Adipose tissue (tissue), 3 donors: ENCODE results near the gene MYRF. TPM values are rescaled to one million over a fixed set of nuclear protein-coding genes. Genes with fewer than 3 reads are reported as not detected.

Source experiments
- H3K27ac ChIP-seq: one replicate; pipeline ENCODE4 v1.5.1; 2013; ENCODE audit warnings: low read depth, low read length
- WGBS, 3 donors: extraction: QIAGEN DNeasy Blood & Tissue Kit; methylation state at CpG; one replicate each; pipeline ENCODE4 v1.1.7; 2013; 5-methylcytosine and 5-hydroxymethylcytosine counted together
- polyA plus RNA-seq, 3 donors: library from polyadenylated mRNA; stranded (reverse); fragments of 200-250 nt; gene quantifications; one replicate each; pipeline ENCODE4 v1.2.3, GENCODE V29; 2013
- donor health status: healthy with polysubstance abuse.
- donor health status: Bipolar disorder and iron deficiency.
- donor health status: healthy.

The MYRF gene
- polyA plus RNA-seq, 3 donors, result 4.0 to 13.4 (median 7.5) TPM

DNA sequence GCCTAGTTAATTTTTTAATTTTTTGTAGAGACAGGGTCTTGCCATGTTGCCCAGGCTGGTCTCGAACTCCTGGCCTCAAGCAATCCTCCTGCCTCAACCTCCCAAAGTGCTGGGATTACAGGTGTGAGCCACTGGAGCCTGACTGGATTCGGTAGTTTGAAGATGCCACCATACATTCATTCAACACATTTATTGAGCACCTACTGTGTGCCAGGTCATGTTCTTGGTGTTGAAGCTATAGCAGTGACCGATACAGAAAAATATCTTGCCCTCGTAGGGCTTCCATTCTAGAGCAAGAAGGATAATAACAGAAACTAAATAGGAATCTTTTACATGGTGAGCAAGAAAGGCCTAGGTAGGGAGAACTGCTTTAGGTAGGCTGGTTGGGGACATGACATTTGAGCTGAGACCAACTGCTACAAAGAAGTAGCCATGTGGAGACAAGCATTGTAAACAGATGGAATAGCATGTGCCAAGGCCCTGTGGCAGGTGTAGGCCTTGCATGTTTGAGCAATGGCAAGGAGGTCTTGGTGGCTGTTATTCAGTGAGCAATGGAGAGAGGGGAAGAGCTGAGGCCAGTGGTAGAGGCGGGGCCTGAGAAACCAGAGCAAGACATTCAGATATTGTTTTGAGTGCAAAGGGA lies 1.7 kb upstream of the MYRF start:
- H3K27ac ChIP-seq, result no peak overlapping the region
- WGBS, 3 donors, result 94 to 98% (median 97%) methylated on average over 5 of the region's 5 CpGs

DNA sequence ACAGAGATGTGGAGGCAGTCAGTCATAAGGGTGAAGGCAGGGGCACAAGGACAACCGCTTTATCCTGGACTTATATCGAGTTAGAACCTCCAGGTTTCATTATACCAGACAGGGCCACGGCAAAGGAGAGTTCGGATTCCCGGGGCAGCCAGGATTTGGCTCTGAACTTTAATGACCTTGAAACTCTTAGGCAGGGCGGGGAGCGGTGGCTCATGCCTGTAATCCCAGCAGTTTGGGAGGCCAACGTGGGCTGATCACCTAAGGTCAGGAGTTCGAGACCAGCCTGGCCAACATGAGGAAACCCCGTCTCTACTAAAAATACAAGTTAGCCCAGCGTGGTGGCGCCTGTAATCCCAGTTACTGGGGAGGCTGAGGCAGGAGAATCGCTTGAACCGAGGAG lies 1.1 kb upstream of the MYRF start:
- 61 to 89% (median 86%) methylated on average over 14 of the region's 14 CpGs for WGBS, 3 donors

DNA sequence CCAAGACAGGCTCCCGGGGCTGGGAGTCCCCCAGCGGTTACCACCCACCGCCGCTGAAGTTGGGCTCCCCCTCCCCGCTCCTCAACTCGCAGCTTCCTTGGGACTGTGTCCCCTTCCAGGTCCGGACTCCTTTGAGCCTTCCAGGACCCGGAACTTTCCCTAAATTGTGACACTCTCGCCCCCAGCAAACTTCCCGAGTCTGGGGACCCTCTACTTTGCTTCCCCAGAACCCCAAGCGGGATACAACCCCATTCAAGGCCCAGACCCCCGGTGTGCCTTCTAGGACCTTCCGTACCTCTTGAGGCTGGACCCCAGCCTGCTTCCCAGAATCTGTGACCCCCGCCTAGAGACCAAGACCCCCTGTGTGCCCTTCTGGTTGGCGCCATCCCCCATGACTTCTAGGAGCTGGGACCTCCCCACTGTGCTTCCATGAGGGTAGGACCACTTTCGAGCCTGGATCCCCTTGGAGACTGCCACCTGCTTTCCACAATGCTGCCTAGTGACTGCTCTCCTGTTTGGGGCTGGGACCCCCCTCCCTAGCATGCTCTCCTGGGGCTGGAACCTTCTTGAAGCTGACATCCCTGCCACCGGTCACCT lies 587 bp downstream of the MYRF start:
- H3K27ac ChIP-seq, result no peak overlapping the region

More for the DNA sequence above, 1.1 kb upstream of the MYRF start:
- no peak overlapping the region for H3K27ac ChIP-seq

DNA sequence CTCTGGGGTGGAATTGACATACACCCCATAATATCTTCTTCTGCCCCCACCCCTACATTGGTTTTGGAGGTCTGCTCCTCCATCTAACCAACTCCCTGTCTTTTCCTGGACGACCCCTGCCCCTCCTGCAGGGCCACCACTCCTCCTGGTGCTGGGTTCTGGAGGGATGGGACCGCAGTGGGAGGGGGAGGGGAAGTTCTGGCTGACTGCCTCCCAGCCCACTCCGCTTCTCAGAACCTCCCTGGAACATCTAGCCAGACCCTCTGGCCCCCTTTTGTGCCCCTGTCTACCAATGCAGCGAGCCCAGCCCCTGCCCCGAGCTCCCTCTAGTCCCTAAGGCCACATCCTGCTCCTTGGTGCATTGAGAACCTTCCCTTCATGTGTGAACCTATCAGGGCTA lies 1.2 kb downstream of the MYRF start:
- WGBS, 3 donors, result 64 to 86% (median 83%) methylated on average over 5 of the region's 5 CpGs
- no peak overlapping the region for H3K27ac ChIP-seq

More for the DNA sequence above, 587 bp downstream of the MYRF start:
- WGBS, 3 donors, result 12 to 37% (median 33%) methylated on average over 15 to 17 of the region's 17 CpGs

DNA sequence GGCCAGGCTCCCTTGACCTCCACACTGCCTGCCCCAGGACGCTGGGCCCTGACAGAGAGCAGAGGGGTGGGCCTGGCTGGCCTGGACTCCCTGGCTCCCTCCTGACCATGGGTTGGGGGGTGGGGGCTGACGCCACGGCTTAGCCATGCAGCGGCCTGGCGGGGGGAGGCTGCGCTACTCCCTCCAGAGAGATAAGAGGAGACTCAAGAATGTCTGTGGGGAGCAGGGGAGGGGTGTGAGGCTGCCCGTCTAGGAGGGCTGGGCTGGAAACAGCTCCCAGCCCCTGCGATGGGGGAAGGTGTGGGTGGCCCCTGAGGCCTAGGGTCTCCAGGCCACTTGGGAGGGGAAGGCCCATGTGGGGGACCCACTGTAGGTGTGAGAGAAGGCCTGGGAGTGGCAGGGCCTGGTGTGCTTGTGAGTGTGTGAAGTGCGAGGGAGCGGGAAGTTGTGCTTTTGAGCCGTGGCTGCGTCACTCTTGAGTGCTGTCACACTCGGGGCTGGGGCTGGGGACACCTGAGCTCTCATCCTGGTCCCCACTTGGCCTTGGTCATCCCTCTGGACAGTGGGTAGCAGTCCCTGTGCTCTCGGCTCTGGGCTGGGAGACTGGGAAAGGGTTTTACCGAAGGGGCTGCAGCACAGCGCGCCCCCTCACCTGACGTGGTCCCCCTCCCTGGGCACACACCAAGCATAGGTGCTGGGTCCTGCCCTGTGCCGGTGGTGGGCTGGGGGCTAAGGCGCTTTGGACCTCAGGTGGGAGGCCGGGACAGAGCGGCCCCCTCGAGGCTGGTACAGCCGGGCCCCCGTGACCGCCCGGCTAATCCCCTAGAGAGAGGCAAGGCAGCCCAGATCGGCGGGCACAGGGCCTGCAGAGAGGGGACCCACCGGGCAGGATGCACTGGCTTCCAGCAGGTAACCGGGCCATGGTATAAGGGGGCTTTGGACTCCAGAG lies 2.4 kb downstream of the MYRF start:
- H3K27ac ChIP-seq, result no peak overlapping the region
- WGBS, 3 donors, result 56 to 87% (median 85%) methylated on average over 30 to 31 of the region's 31 CpGs

DNA sequence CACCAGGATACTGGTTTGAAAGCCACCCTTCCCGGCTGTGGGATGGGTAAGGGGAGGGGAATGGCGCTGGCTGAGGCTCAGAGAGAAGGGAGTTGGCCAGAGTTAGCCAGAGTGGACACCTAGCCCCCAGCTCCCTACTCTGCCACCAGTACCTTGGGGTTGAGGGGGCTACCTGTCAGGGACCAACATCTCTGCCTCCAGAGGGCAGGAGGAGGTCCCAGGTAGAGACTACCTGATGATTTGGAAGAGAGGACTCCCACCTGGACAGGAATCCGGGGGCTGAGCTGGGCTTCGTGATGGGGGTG lies 3.7 kb downstream of the MYRF start:
- H3K27ac ChIP-seq, result no peak overlapping the region
- 54 to 73% (median 64%) methylated on average over 4 of the region's 4 CpGs for WGBS, 3 donors

DNA sequence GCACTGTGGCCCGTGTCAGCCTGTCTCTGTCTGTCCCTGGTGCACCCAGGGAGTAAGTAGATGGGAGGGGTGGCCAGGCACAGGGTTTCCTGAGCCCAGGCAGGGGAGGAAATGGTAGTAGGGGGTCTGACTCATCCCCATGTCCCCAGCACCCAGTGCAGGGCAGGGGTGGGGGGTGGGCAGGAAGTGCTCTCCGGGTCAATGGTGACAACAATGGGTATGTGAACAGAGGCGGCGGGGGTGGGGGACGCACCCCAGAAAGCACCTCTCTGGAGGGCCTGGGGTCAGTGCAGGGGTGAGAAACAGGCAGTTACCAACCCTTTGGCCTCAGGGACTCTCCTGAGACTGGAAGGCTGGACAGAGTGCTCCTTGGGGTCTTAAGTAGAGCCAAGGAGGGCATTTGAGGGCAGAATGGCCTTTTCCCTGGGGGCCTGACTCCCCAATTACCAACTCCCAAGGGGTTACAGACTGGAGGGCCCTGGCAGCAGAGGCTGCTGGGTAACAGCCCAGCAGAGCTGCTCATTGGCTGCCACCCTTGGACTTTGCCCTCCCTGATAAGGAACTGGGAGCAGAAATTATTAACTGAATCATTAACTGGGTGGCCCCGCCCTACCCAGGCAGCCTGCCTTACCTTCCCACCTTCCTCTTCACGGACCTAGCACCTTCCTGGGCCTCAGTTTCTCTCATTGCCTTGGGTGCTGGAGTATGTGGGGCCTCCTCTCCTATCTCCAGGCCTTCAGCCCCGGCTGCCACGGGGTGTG lies 4.2 kb downstream of the MYRF start:
- WGBS, 3 donors, result 18 to 60% (median 58%) methylated on average over 9 of the region's 9 CpGs
- no peak overlapping the region for H3K27ac ChIP-seq

DNA sequence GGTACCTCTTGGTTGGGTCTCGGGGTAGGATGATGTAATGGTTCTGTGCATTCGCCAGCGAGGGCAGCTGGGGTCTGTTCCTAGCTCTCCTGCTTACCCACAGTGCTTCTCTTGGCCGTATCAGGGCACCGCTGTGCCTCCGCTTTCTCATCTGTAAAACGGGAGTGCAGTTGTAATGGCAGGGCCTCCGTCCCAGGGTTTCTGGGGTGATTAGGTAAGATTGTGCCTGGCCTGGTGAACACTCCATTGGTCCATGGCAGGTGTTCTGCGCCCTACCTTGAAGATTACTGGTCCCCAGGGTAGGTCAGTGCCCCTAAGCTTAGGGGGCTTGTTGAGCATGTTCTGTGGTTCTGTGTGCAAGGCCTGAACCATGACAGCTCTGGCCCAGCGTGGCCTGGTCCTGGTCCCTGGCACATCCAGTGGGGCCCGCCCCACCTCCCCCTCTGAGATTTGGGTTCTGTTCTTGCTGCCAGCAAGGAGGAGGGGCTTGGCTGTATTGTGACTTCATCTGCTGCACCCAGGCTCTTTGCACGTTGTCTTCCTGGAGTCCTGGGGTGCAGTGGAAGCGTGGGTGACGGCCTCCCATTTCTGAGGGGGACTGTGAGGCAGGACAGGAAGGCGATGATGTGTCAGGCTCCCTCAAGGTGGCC lies 4.9 kb downstream of the MYRF start:
- 27 to 82% (median 72%) methylated on average over 14 to 15 of the region's 15 CpGs for WGBS, 3 donors
- no peak overlapping the region for H3K27ac ChIP-seq

DNA sequence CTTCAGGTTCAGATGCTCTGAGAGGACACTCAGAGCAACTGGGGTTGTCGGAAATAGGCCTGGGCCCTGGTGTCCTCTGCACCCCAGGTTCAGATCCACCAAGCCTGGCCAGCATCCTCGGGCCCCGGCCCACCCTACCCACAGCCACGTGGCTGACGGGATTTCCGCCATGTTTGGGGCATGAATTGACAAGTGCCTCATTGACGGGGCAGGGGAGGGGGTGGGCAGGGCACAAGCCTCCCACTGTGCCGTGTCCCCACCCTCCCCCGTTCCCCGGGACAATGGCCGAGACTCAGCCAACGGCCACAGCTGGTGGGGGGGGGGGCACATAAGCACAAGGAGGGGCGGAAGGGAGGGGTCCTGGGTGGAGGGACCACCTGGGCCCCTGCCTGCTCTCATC lies 8.5 kb downstream of the MYRF start:
- H3K27ac ChIP-seq, result no peak overlapping the region

DNA sequence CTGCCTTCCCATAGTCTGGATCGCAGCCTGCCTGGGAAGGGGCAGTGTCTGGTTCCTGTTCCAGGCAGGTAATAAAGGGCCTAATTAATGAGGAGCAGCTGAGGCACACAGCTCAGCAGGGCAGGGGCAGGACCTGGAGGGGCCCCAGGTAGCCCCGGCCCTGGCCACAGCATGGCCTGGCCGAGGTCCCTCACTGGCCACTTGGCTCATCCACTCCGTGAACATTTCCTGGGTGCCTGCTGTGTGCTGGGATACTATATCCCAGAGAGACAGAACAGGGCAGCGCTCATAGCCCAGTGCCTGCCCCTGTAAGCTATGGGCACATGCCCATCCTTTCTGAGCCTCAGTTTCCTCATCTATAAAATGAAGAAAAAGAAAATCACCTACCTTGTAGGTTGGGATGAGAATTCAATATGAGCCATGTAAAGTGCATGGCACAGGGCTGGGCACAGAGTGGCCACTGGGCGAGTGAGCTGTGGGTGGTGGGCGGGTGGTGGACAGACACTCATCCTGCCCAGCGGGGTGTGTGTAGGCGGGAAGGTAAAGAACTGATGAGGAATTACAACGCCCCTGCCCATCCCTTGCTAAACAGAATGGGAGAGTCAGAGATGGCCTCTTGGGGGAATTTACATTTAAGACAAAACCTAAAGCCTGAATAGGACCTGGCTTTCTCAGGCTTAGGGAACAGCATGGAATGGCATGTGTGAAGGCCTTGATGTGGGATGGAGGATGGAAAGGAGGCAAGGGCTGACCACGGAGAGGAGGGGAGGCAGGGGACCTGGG lies 9.2 kb downstream of the MYRF start:
- 73 to 83% (median 78%) methylated on average over 11 of the region's 11 CpGs for WGBS, 3 donors
- no peak overlapping the region for H3K27ac ChIP-seq

More for the DNA sequence above, 8.5 kb downstream of the MYRF start:
- WGBS, 3 donors, result 68 to 80% (median 75%) methylated on average over 12 to 13 of the region's 13 CpGs

DNA sequence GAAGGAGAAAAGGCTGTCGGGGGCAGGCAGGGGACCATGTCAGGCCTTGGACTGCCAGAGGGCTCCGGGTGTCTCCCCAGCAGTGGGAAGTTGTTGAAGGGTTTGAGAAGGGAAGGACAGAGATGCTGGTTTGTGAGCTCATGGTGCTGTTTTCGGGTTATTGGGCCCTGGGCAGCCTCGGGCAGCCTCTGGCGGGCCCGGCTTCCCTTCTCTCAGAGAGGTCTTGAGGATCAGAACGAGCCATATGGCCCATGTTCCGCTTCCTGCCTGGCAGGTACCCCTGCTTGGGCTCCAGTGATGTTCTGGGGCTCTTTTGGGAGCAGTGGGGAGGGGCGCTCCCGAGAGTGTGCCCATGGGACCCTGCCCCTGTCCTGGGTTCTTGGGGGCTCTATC lies 9.8 kb downstream of the MYRF start:
- 55 to 81% (median 65%) methylated on average over 10 of the region's 10 CpGs for WGBS, 3 donors

DNA sequence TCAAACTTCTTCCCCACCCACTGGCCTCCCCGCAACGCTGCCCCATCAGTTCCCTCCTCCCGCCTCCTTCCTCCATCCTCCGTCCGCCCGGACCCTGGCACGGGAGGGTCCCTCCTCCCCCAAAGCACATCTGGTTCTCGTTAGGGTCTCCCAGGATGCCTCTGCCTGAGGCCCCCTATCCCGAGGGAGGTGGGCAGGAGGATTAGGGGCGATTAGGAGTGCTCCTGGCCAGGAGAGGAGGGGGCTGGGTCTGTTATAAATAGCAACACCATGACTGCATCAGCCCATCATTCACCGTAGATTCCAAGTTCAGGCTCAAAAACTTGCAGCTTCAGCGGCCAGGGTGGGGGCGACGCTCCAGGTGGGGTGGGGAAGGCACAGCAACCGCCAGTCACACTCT lies 10.4 kb downstream of the MYRF start:
- WGBS, 3 donors, result 23 to 63% (median 38%) methylated on average over 15 of the region's 15 CpGs
- H3K27ac ChIP-seq, result no peak overlapping the region

More for the DNA sequence above, 9.8 kb downstream of the MYRF start:
- no peak overlapping the region for H3K27ac ChIP-seq

DNA sequence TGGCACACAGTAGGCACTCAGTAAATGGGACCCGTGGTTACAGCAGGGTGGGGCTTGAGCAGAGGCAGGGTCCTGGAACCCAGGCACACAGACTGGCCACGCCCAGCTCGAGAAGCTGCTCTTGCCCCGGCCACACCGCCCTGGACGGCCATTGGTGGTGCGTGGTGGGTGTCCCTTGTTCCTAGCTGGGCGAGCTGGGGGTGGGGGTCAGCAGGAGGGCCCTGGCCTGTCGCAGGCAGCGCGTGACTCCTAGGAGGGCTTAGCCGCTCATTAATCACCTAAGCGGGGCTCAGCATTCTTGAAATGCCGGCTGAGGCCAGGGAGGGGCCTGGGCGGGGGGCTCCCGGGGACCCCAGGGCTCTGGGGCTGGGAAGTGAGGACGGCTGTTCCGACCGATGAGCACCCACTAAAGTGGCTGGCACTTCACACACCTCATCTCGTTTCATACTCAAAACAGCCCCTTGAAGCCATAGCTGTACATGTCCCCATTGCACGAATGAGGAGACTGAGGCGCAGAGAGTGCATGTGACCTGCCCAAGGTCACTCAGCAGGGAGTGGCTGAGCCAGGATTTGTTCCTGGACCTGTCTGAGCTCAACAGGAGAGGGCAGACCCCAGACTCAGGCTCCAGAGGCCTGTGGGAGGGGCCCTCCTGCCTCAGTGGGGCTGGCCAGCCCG lies 11.6 kb downstream of the MYRF start:
- WGBS, 3 donors, result 67 to 74% (median 69%) methylated on average over 23 of the region's 23 CpGs
- H3K27ac ChIP-seq, result no peak overlapping the region

DNA sequence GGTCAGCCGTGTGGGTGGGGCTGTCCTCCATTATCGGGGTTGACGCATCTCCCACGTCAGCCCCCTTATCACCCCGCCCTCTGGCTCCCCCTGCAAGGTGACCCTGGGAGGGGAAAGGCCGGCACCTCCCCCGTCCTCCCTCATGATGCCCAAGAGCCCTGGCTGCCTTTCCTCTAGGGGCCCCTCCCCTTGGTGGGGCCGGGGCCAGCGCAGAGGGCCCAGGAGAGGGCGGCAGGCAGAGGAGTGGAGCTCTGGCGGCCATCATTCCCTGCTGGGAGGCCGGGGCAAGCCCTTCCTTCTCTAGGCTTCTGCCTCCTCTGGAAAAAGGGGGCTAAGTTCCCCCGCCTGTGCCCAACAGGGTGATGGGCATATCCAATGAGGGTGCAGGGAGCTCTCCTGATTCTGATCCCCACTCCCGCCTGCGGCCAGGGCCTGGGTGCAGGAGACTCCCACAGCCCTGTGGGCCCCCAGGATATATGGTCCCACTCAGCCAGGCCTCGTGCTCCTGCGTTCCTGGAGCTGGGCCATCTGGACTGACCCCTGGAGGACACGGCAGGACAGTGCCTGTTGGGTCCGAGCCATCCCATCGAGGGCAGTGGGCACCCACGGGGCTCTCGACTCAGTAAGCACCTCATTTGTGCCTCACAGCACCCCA lies 12.3 kb downstream of the MYRF start:
- no peak overlapping the region for H3K27ac ChIP-seq
- WGBS, 3 donors, result 51 to 55% (median 52%) methylated on average over 18 to 22 of the region's 22 CpGs

DNA sequence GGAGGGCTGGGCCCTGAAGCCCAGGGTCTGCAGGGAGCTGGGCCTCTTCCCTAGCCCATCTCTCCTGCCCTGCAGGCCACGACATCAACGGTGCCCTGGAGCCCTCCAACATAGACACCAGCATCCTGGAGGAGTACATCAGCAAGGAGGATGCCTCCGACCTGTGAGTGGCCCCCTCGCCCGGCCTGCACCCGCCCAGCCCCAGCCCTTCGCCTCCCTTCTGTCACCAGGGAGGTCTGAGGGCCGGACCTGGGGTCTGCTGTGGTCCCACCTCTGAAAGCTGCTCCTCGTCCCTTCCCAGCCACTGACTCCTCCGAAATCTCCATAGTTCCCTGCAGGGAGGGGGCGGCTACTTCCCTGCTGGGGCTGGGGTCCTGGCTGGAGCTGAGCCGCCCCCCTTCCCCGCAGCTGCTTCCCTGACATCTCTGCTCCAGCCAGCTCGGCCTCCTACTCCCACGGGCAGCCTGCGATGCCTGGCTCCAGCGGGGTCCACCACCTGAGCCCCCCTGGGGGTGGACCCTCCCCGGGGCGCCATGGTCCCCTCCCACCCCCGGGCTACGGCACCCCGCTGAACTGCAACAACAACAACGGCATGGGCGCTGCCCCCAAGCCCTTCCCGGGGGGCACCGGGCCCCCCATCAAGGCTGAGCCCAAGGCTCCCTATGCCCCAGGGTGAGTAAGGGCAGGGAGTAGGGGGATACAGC lies 13.3 kb downstream of the MYRF start:
- no peak overlapping the region for H3K27ac ChIP-seq
- 78 to 88% (median 82%) methylated on average over 25 to 26 of the region's 26 CpGs for WGBS, 3 donors

DNA sequence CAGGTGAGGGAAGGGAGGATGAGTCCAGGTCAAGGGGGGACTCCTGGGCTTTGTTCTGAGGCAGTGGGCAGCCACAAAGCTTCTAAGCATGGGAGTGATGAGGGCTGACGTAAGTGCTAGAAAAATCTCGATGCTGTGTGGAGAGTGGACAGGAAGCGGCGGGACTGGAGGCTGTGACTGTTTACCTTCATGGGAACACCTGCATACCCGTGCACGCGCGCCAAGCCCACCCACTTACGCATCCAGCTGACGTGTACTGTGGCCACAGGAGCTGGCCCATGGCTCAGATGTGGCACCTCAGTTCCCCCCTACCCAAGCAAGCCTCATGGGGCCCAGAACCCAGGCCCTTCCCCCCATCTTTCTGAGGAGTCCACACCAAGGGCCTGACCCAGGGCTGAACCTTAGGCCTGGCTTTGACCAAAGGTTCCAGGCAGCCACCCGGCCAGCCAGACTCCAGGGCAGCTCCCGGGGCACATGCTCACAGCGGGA lies 14.0 kb downstream of the MYRF start:
- H3K27ac ChIP-seq, result no peak overlapping the region
- 69 to 78% (median 70%) methylated on average over 13 of the region's 13 CpGs for WGBS, 3 donors
